Activated CD4-positive, CD25-positive, alpha-beta regulatory T cell treated with anti-CD3 and anti-CD28 coated beads, Interleukin-2, amount 50 U/mL, for 72 hours (primary cell): ENCODE data around the gene FHOD3.
"Not testable (repeated sequence)": the region's sequence is repeated elsewhere in the genome, so short reads cannot be mapped to it uniquely, and the experiment has no call there.

Source experiments
- DNase-seq: peaks from one replicate; pipeline ENCODE4 v3.0.0; 2021

The FHOD3 gene

GRCh38 chr18:36724169-36724568, 426.7 kb downstream of the FHOD3 start:
- DNase-seq: no peak

- DNase-seq: no peak
Measured at GRCh38 chr18:36724591-36725001, 427.1 kb downstream of the FHOD3 start.

- DNase-seq: no peak
Measured at GRCh38 chr18:36728345-36728744, 430.8 kb downstream of the FHOD3 start.

GRCh38 chr18:36729197-36729596, 431.7 kb downstream of the FHOD3 start:
- no peak for DNase-seq

- DNase-seq: no peak
Measured at GRCh38 chr18:36732264-36732663, 434.8 kb downstream of the FHOD3 start.

- no peak for DNase-seq
Measured at GRCh38 chr18:36733150-36733549, 435.6 kb downstream of the FHOD3 start.

GRCh38 chr18:36734596-36734995, 437.1 kb downstream of the FHOD3 start:
- DNase-seq: no peak

- DNase-seq: no peak
Measured at GRCh38 chr18:36735130-36735529, 437.6 kb downstream of the FHOD3 start.

GRCh38 chr18:36736094-36736493, 438.6 kb downstream of the FHOD3 start:
- DNase-seq: no peak

- no peak for DNase-seq
Measured at GRCh38 chr18:36737316-36737715, 439.8 kb downstream of the FHOD3 start.

GRCh38 chr18:36744261-36744876, 446.9 kb downstream of the FHOD3 start:
- no peak for DNase-seq

- no peak for DNase-seq
Measured at GRCh38 chr18:36745219-36745975, 447.9 kb downstream of the FHOD3 start.

- no peak for DNase-seq
Measured at GRCh38 chr18:36752929-36753865, 455.7 kb downstream of the FHOD3 start.

- DNase-seq: no peak
Measured at GRCh38 chr18:36756242-36756641, 458.7 kb downstream of the FHOD3 start.

GRCh38 chr18:36757081-36757480, 459.6 kb downstream of the FHOD3 start:
- DNase-seq: no peak

GRCh38 chr18:36757991-36758390, 460.5 kb downstream of the FHOD3 start:
- DNase-seq: no peak

GRCh38 chr18:36758623-36759022, 461.1 kb downstream of the FHOD3 start:
- DNase-seq: no peak

GRCh38 chr18:36759167-36759776, 461.8 kb downstream of the FHOD3 start:
- no peak for DNase-seq

- DNase-seq: no peak
Measured at GRCh38 chr18:36760598-36760997, 463.1 kb downstream of the FHOD3 start.

- DNase-seq: no peak
Measured at GRCh38 chr18:36761186-36761698, 463.7 kb downstream of the FHOD3 start.

GRCh38 chr18:36762074-36762473, 464.6 kb downstream of the FHOD3 start:
- DNase-seq: no peak

GRCh38 chr18:36762965-36763364, 465.5 kb downstream of the FHOD3 start:
- not testable (repeated sequence) for DNase-seq

- no peak for DNase-seq
Measured at GRCh38 chr18:36766836-36767235, 469.3 kb downstream of the FHOD3 start.
